Spleen (tissue), 7 donors: ENCODE data around the gene NHLRC3.

ENCODE experiments used
- POLR2A ChIP-seq, 3 donors: fragments of 450-650 bp; IDR thresholded peaks; one replicate each; pipeline ENCODE4 v1.5.1; 2017; ENCODE audit warnings: antibody characterized with exemption in 3 of 3, mild to moderate bottlenecking in 1 of 3
- POLR2AphosphoS5 ChIP-seq, 3 donors: sonication (generic); formaldehyde crosslinking; IDR thresholded peaks; one replicate each; pipeline ENCODE4 v1.5.1; 2017; ENCODE audit warnings: antibody characterized with exemption in 3 of 3
- TF ChIP-seq, protein P1 (sequence below), 11 experiments: fragments of 200-600 bp in 7 of 11; fragments of 450-650 bp in 4 of 11; sonication (generic) in 4 of 11; IDR thresholded peaks in 8 of 11; conservative IDR thresholded peaks in 3 of 11; 1 replicate in 7 of 11; 2 replicates in 4 of 11; pipeline versions ENCODE4 v1.4.0 to v1.8.0; 2016 to 2021; ENCODE audit warnings: antibody characterized with exemption in 11 of 11, inconsistent platforms in 4 of 11, mild to moderate bottlenecking in 1 of 11
- donor health status: DM: no; HTN: no; CAD: no; lungs with moderate emphysema.
- donor health status: DM: no; HTN: no; CAD: no.
- donor health status: DM: no; HTN: no; CAD: no.

DNA sequence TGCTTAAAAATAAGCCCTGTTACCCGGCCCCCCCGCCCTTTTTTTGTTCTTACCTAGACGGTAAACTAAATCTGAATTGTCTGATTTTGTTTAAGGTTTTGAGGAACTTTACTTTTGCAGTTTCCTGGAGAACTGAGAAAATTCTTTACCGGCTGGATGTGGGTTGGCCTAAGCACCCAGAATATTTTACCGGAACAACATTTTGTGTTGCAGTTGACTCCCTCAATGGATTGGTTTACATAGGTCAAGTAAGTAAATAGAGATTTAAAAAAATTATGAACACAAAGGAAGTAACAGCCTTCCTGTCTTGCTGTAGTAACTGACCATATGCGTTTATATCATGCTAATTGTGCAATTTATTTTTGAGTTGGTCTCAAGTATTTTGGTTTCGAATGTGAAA lies 785 bp downstream of the NHLRC3 start:
- TF ChIP-seq, protein P1, sequence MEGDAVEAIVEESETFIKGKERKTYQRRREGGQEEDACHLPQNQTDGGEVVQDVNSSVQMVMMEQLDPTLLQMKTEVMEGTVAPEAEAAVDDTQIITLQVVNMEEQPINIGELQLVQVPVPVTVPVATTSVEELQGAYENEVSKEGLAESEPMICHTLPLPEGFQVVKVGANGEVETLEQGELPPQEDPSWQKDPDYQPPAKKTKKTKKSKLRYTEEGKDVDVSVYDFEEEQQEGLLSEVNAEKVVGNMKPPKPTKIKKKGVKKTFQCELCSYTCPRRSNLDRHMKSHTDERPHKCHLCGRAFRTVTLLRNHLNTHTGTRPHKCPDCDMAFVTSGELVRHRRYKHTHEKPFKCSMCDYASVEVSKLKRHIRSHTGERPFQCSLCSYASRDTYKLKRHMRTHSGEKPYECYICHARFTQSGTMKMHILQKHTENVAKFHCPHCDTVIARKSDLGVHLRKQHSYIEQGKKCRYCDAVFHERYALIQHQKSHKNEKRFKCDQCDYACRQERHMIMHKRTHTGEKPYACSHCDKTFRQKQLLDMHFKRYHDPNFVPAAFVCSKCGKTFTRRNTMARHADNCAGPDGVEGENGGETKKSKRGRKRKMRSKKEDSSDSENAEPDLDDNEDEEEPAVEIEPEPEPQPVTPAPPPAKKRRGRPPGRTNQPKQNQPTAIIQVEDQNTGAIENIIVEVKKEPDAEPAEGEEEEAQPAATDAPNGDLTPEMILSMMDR (IDR thresholded peaks at IDR 0.05 in 8 of 11, conservative IDR thresholded peaks at IDR 0.05 in 3 of 11), result no peak
- no peak for TF ChIP-seq POLR2AphosphoS5 (IDR thresholded peaks at IDR 0.05)
- TF ChIP-seq POLR2A (IDR thresholded peaks at IDR 0.05), result no peak
